Measurements from ENCODE around the gene TTC36.

TTC36 gene

DNA sequence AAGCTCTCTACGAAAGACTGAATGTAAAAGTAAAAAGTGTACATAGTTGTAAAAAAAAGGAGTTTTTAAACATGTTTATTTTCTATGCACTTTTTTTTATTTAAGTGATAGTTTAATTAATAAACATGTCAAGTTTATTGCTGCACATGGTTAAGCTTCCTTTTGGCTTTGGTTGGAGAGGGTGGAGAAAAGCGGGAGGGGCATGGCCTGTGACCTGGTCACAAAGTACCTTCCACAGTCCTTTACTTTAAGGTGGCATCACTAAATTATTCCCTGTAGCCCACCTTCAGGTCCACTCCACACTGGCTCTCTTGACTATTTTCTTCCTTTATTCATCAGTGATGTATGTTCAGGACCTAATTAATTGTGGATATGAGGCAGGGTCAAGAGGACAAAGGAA lies 586 bp upstream of the TTC36 start:
- Mint-ChIP-seq H3K9me3 (no peaks in the 10 kb centered on the region), H3K36me3 (ENCODE audit: low read depth) (peaks cover 18% of the 10 kb centered on the region), H3K4me1 (ENCODE audit: low read depth) (peaks cover 19% of the 10 kb centered on the region), H3K27ac (no peak overlapping the region), H3K27me3 (no peaks in the 10 kb centered on the region), H3K4me3 (no peak overlapping the region)

GRCh38 chr11:118528511-118528910 lies 1.2 kb downstream of the TTC36 start:
- H3K4me3 Mint-ChIP-seq, result peak overlapping the region; percentile 92
- H3K36me3 Mint-ChIP-seq (ENCODE audit: low read depth), result peaks cover 4% of the 10 kb centered on the region
- H3K27me3 Mint-ChIP-seq, result no peaks in the 10 kb centered on the region
- H3K9me3 Mint-ChIP-seq, result no peaks in the 10 kb centered on the region
- peaks cover 22% of the 10 kb centered on the region for H3K4me1 Mint-ChIP-seq (ENCODE audit: low read depth)
- no peak overlapping the region for H3K27ac Mint-ChIP-seq

DNA sequence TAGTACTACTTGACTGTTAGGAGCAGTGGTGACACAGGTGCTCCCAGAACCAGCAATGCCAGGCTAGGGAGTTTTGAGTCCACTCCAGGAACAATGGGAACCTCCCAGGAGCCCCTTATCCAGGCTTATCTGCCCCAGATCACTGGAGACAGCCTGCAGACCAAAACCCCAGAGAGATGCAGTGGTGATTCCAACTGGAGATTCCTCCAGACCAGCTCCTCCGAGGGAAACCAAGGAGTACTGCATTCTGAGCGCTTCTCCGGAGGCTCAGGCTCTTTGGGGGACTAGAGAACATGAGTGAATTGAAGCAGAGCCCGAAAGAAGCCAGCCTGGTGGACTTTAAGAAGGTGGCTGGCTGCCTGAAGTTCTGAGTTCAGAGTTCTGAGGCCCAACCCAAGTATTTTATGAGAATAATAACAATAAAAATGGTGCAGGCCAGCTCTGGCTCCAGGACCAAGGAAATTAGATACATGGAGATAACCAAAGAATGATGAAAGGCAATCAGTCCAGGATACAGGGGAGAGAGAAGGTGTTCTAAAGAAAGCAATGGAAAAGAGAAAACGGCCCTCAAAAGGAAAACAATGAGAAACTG lies 2.4 kb downstream of the TTC36 start:
- no peaks in the 10 kb centered on the region for H3K36me3 Mint-ChIP-seq (ENCODE audit: low read depth)
- peak overlapping the region; percentile 78 for H3K27ac Mint-ChIP-seq
- H3K4me3 Mint-ChIP-seq, result peak overlapping the region; percentile 92
- no peaks in the 10 kb centered on the region for H3K9me3 Mint-ChIP-seq
- no peaks in the 10 kb centered on the region for H3K27me3 Mint-ChIP-seq
- H3K4me1 Mint-ChIP-seq (ENCODE audit: low read depth), result peaks cover 22% of the 10 kb centered on the region

GRCh38 chr11:118530180-118530682 lies 3.0 kb downstream of the TTC36 start:
- H3K27ac Mint-ChIP-seq, result peak overlapping the region; percentile 78
- peaks cover 22% of the 10 kb centered on the region for H3K4me1 Mint-ChIP-seq (ENCODE audit: low read depth)
- no peaks in the 10 kb centered on the region for H3K9me3 Mint-ChIP-seq
- peak overlapping the region; percentile 92 for H3K4me3 Mint-ChIP-seq
- H3K36me3 Mint-ChIP-seq (ENCODE audit: low read depth), result no peaks in the 10 kb centered on the region
- H3K27me3 Mint-ChIP-seq, result no peaks in the 10 kb centered on the region

GRCh38 chr11:118530683-118531596 lies 3.7 kb downstream of the TTC36 start, which contains the start of gene TMEM25:
TMEM25 (plus strand) TSS chr11:118531192; CDS start chr11:118531802, 610 bp downstream.
- H3K27ac Mint-ChIP-seq, result peak within 1 kb of the TSS; percentile 89
- H3K9me3 Mint-ChIP-seq, result no peaks in the 10 kb centered on the region
- no peaks in the 10 kb centered on the region for H3K27me3 Mint-ChIP-seq
- H3K4me1 Mint-ChIP-seq (ENCODE audit: low read depth), result peaks cover 22% of the 10 kb centered on the region
- H3K4me3 Mint-ChIP-seq, result peak within 1 kb of the TSS; percentile 92
- H3K36me3 Mint-ChIP-seq (ENCODE audit: low read depth), result no peaks in the 10 kb centered on the region

GRCh38 chr11:118531597-118532084 lies 4.4 kb downstream of the TTC36 start:
- Mint-ChIP-seq H3K9me3 (no peaks in the 10 kb centered on the region), H3K4me3 (peak overlapping the region; percentile 92), H3K27me3 (no peaks in the 10 kb centered on the region), H3K36me3 (ENCODE audit: low read depth) (no peaks in the 10 kb centered on the region), H3K27ac (peak overlapping the region; percentile 89), H3K4me1 (ENCODE audit: low read depth) (peaks cover 22% of the 10 kb centered on the region)

DNA sequence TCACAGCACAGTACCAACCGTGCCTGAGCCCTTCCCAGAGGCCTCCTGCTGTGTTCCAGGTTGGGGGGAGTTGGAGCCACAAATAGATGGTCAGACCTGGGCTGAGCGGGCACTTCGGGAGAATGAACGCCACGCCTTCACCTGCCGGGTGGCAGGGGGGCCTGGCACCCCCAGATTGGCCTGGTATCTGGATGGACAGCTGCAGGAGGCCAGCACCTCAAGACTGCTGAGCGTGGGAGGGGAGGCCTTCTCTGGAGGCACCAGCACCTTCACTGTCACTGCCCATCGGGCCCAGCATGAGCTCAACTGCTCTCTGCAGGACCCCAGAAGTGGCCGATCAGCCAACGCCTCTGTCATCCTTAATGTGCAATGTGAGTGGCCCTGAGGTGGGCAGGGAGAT lies 4.8 kb downstream of the TTC36 start:
- no peaks in the 10 kb centered on the region for H3K9me3 Mint-ChIP-seq
- no peaks in the 10 kb centered on the region for H3K36me3 Mint-ChIP-seq (ENCODE audit: low read depth)
- peaks cover 22% of the 10 kb centered on the region for H3K4me1 Mint-ChIP-seq (ENCODE audit: low read depth)
- no peaks in the 10 kb centered on the region for H3K27me3 Mint-ChIP-seq
- peak overlapping the region; percentile 67 for H3K27ac Mint-ChIP-seq
- peak overlapping the region; percentile 92 for H3K4me3 Mint-ChIP-seq

DNA sequence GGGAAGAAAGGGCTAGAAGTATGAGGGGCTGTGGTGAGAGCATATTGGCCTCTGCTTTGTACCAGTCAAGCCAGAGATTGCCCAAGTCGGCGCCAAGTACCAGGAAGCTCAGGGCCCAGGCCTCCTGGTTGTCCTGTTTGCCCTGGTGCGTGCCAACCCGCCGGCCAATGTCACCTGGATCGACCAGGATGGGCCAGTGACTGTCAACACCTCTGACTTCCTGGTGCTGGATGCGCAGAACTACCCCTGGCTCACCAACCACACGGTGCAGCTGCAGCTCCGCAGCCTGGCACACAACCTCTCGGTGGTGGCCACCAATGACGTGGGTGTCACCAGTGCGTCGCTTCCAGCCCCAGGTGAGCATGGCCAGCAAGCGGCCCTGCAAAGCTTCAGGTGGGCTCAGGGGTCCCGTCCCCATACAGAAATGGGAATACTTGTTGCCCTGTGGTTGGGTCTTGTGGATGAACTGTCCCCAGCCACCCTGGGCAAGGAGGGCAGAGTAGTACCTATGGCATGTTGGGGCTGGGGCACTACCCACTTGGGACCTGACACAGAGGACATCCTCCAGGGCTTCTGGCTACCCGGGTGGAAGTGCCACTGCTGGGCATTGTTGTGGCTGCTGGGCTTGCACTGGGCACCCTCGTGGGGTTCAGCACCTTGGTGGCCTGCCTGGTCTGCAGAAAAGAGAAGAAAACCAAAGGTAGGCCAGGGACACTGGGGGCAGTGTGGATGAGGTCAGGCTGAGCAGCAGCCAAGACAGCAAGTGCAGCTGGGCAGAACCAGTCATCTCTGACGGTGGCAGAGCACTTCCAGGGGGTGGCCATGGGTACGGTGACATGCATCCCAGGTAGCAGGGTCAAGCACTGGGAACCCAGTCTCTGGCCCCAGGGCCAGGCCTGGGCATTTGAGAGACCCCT lies 5.8 kb downstream of the TTC36 start:
- H3K9me3 Mint-ChIP-seq, result no peaks in the 10 kb centered on the region
- H3K4me1 Mint-ChIP-seq (ENCODE audit: low read depth), result peaks cover 22% of the 10 kb centered on the region
- H3K27ac Mint-ChIP-seq, result no peak overlapping the region
- peak overlapping the region; percentile 49 for H3K4me3 Mint-ChIP-seq
- no peaks in the 10 kb centered on the region for H3K36me3 Mint-ChIP-seq (ENCODE audit: low read depth)
- H3K27me3 Mint-ChIP-seq, result no peaks in the 10 kb centered on the region

- Mint-ChIP-seq H3K27me3 (no peaks in the 10 kb centered on the region), H3K9me3 (no peaks in the 10 kb centered on the region), H3K4me3 (no peak overlapping the region), H3K27ac (no peak overlapping the region), H3K36me3 (ENCODE audit: low read depth) (no peaks in the 10 kb centered on the region), H3K4me1 (ENCODE audit: low read depth) (peaks cover 22% of the 10 kb centered on the region)
Observed at GRCh38 chr11:118533769-118534729, 6.8 kb downstream of the TTC36 start.

DNA sequence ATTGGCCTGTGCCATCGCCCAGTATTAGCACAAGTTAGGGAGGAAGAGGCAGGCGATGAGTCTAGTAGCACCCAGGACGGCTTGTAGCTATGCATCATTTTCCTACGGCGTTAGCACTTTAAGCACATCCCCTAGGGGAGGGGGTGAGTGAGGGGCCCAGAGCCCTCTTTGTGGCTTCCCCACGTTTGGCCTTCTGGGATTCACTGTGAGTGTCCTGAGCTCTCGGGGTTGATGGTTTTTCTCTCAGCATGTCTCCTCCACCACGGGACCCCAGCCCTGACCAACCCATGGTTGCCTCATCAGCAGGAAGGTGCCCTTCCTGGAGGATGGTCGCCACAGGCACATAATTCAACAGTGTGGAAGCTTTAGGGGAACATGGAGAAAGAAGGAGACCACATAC lies 8.0 kb downstream of the TTC36 start:
- no peak overlapping the region for H3K27ac Mint-ChIP-seq

DNA sequence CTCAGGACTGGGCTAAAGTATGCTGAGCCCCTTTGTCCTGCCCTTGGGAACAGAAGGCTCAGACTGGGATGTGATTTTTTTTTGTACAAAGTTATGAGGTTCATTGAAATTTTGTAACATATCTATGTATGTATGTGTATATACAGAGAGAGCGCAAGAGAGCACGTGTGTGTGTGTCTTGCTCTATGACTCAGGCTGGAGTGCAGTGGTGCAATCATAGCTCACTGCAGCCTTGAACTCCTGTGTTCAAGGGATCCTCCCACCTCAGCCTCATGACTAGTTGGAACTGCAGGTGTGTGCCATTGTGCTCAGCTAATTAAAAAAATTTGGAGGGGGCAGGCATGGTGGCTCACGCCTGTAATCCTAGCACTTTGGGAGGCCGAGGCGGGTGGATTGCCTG lies 9.5 kb downstream of the TTC36 start:
- no peak overlapping the region for H3K27ac Mint-ChIP-seq
- no peaks in the 10 kb centered on the region for H3K27me3 Mint-ChIP-seq
- peaks cover 3% of the 10 kb centered on the region for H3K4me1 Mint-ChIP-seq (ENCODE audit: low read depth)
- H3K9me3 Mint-ChIP-seq, result no peaks in the 10 kb centered on the region
- H3K4me3 Mint-ChIP-seq, result no peak overlapping the region
- H3K36me3 Mint-ChIP-seq (ENCODE audit: low read depth), result peaks cover 4% of the 10 kb centered on the region

More for the DNA sequence above, 8.0 kb downstream of the TTC36 start:
- Mint-ChIP-seq H3K9me3 (no peaks in the 10 kb centered on the region), H3K27me3 (no peaks in the 10 kb centered on the region), H3K4me1 (ENCODE audit: low read depth) (peaks cover 9% of the 10 kb centered on the region), H3K36me3 (ENCODE audit: low read depth) (no peaks in the 10 kb centered on the region), H3K4me3 (no peak overlapping the region)

GRCh38 chr11:118537409-118537980 lies 10.2 kb downstream of the TTC36 start:
- Mint-ChIP-seq H3K9me3 (no peaks in the 10 kb centered on the region), H3K36me3 (ENCODE audit: low read depth) (peaks cover 4% of the 10 kb centered on the region), H3K4me3 (no peak overlapping the region), H3K4me1 (ENCODE audit: low read depth) (no peaks in the 10 kb centered on the region), H3K27me3 (no peaks in the 10 kb centered on the region), H3K27ac (no peak overlapping the region)

- no peaks in the 10 kb centered on the region for H3K4me1 Mint-ChIP-seq (ENCODE audit: low read depth)
- H3K4me3 Mint-ChIP-seq, result no peak overlapping the region
- peaks cover 4% of the 10 kb centered on the region for H3K36me3 Mint-ChIP-seq (ENCODE audit: low read depth)
- no peaks in the 10 kb centered on the region for H3K9me3 Mint-ChIP-seq
- no peaks in the 10 kb centered on the region for H3K27me3 Mint-ChIP-seq
- no peak overlapping the region for H3K27ac Mint-ChIP-seq
Observed at GRCh38 chr11:118544010-118544646, 16.9 kb downstream of the TTC36 start.
